ENCODE results near the gene MPV17L2. TPM values are rescaled to one million over a fixed set of nuclear protein-coding genes. Genes with fewer than 3 reads are reported as not detected.

MPV17L2 gene
- total RNA-seq, 1 experiment from 2014 or later, result 43.3 TPM

DNA sequence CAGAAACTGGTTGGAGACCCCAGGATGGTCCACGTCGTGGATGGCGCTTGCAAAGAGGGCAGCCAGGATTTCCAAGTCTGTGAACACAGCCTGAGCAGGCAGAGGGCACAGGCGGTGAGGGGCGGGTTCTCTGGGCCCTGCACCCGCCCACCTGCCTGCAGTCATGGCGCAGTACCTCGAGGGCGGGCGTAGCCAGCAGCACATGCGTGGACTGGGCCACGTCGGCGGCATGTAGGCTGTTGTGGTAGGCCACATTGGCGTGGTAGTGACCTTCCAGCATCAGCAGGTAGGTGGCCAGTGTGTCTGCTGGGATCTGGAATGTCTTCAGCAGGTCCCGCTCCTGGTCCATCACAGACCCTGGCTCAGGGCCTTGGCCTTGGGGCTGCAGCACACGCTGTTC is 25.1 kb downstream of the MPV17L2 start:
- no peak for DNase-seq (ENCODE audit: low read depth)

DNA sequence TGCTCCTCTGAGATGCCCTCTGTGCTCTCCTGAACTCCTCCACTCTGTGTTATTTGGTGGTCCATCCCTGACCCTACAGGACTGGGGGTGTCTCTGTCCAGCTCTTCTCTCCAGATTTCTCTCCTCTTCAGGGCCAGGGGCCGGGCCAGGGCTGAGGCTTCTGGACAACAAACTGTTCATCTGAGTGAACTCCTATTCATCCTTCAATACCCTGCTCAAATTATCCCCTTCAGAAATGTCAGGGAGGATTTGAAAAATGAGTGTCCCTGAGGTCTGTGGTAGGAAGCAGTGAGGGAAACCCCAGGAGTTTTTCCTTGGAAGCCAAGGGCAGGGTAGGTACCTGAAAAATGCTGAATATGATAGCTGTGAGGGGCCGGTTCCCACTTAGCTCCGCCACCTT is 25.6 kb downstream of the MPV17L2 start:
- no peak for DNase-seq (ENCODE audit: low read depth)

DNA sequence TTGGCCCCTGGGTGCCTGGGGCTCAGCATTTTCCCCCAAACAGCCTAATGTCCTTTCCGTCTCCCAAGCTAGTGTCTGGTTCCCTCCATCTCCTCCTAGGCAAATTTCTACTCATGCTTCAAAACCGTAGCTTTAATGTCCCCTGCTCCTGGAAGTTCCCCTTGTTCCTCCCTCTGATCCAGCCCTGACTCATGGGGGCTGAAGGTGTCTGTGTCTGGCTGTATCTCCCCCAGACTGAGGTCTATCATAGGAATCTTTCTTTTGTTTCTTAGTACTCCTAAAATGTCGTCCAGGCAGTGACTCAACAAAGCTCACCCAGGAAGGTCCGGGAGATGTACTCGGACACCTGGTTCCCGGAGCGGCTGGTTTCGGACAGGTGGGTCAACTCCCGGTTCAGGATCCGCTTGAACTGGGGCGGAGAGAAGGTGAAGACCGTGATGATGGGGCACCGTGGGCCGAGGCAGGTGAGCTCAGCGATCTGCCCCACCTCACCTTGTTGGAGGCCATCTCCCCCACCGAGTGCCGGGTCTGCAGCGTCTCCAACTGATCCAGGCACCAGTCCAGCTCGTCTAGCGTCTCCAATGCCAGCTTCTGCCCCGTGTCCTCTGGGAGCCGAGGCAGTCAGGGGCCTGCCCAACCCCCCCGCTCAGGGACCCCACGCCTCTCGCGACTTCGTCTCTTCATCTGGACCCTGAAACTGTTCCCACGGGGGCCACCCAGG is 27.1 kb downstream of the MPV17L2 start:
- peak; percentile 54 for DNase-seq (ENCODE audit: low read depth)

DNA sequence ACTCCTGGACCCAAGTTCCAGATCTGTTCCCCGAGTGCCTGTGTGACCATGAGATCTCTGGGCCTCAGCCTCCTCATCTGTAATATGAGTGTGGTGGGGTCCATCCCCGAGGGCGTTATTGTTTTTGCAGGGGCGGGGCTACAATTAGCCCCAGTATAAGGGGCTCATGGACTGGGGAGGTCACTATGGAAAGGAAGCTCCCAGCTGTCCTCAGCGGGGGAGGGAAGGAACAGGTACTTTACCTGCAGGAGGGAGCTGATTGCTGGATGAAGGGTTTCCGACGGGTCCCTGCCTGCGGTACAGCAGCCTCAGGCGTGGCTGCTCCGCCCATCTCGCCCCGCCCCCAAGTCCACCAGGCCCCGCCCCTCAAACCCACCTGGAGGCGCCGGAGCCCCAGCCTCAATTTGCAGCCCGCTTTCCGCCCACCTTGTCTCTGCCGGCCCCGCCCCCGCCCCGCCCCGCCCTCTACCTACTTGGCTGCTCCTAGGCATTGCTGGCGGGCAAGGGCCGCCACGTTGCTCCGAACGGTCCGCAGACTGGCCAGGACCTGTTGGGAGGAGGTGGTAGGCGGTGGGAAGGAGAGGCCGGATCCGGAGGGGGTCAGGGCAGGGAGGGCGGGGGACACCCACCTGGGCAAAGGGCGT is 27.7 kb downstream of the MPV17L2 start:
- no peak for DNase-seq (ENCODE audit: low read depth)

DNA sequence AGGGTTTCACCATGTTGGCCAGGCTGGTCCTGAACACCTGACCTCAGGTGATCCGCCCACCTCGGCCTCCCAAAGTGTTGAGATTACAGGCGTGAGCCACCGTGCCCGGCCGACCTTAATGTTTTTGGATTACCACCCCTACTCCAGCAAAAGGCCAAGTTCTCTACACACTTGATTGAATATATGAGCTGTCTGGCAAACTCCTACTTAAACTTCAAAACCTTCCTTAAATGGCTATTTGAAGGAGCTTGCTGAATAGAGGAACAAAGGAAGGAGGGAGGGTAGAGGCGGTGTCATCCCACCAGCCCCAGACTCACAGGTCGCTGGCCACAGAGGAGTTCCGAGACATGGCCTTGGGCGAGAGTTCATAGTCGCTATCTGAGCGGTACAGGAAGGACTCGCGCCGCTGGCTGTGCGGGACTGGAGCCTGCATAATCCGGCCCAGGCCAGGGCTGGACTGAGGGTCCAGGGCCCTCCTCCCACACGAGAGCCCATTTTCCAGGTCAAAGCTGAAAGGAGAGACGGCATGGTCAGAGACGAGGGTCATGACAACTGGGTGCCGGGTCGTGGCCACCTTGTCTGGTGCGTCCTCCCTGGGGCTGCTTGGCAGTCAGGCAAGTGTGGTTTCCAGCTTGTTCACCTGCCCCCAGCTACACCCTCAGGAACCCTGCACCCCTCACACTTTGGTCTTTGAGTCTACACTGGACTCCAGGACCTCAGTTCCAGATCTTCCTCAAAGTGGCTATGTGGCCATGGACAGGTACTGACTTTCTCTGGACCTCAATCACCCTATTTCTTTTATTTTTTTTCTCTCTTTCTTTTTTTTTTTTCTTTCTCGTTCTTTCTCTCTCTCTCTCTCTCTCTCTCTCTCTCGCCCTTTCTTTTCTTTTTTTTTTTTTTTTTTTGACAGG is 29.1 kb downstream of the MPV17L2 start:
- DNase-seq (ENCODE audit: low read depth), result no peak

DNA sequence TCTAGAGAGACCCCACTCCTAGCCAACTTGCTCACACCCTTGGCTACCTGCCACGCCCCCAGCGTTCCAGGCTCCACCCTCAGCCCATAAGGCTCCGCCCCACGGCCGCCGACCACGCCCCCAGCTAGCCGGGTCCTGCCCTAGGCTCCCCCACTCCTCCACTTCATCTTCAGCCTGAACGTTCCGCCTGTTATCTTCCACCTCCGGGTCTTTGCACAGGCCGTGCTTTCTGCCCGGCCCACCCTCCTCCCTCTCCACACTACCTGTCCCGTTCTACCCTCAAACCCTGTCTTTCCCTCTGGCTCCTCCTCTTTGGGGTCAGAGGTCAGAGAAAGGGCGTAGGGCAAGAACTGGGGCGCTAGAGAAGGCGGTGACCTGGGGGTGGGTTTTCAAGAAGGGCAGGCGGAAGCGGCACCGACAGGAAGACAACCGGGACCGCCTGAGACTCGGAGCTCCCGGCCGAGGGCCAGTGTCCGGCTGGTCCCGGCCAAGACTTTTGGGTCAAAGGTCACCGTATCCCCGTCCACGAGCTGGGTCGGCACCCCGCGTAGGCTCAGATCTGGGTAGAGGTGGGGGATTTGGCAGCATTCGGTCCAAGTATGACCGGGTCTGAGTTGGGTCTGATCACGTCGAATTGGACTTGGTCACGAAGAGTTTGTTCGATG is 31.0 kb downstream of the MPV17L2 start:
- peak; percentile 69 for DNase-seq (ENCODE audit: low read depth)

DNA sequence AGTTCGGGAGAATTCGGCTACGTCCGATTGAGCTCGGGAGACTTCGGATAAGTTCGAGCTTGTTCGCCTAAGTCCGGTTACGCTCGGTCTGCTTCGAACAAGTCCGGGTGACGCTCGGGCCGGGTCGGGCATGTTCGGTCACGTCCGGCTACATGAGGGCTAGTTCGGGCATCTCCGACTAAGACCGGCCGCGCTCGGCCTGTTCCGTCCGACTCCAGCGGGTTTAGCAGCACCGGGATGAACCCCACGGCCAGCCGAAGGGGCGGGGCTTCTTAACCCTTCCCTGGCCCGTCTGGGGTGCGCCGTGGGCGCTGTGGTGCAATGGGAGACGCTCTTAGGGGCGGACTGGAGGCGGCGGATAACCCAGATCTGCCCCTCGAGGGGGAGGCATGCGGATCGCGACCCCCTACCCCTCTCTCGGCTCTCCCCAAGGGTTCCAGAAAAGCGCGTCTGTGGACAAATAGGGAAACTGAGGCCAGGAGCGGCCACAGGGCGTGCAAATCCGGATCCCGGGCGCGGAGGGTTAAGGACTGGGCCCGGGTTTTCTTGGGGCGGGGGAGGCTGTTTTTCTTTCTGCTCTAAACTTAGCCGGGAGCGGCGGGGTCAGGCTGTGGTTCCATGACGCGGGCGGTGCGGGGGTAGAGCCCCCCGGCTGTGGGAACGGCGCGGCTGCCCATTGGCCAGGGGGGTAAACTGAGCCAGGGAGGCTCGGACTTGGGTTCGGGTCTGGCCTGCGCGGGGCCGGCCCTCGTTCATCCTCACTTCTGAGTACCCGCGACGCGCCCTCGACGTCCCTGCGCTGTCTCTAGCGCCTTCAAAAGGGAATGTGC is 31.7 kb downstream of the MPV17L2 start:
- peak; percentile 99 for DNase-seq (ENCODE audit: low read depth)

DNA sequence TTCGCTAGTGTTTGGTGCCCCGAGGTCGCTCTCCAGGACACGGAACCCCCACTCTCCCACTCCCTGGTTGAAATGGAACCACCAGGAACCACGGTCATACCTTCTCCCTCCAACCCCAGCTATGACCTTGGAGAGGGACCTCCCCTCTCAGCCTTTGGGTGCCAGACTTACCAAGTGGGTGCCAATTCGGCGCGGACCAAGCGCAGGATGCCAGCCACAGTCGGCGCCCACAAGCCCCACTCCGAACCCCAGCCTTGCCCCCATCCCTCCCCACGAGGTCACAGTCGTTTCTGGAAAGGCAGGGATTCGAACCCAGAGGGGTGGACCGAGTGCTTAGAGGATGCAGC is 32.3 kb downstream of the MPV17L2 start:
- DNase-seq (ENCODE audit: low read depth), result no peak

DNA sequence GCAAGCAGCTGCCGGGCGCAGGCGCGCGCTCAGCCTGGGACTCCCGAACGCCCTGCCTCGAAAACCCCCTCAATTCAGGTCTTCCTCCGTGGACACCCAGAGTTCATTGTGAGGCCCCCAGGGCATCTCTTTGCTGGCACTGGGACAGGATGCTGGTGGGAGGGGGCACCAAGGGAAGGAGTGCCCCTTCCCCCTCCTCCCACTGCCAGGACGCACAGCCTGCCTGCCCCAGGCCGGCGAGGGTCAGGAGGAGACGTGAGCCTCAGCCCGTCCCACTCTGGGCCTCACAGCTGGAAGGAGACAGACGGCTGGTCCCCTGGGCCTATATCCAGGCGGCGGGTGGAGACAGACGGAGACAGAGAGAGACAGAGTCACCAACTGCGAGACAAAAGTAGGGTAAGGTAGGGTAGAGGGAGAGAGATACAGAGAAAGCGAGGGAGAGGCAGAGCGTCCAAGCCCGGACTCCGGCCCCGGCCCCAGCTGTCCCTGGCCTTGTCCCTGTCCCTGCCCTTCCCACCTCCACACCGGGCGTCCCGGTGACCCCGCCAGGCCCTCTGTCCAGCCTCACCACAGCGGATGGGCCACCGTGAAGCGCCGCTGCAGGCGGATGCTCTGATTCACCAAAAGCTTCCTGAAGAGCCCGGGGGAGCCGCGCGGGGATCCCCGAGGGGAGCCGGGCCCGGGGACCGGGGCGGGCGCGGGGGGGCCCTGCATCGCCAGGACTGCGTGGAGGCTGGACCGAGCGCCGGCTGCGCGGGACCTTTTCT is 32.9 kb downstream of the MPV17L2 start, which contains the start of gene PDE4C:
TSS of gene PDE4C (minus strand) at position 737 of the 767 bp plus-strand sequence. CDS start at position 714, 23 bp downstream.
- peak; percentile 44 for DNase-seq (ENCODE audit: low read depth)

DNA sequence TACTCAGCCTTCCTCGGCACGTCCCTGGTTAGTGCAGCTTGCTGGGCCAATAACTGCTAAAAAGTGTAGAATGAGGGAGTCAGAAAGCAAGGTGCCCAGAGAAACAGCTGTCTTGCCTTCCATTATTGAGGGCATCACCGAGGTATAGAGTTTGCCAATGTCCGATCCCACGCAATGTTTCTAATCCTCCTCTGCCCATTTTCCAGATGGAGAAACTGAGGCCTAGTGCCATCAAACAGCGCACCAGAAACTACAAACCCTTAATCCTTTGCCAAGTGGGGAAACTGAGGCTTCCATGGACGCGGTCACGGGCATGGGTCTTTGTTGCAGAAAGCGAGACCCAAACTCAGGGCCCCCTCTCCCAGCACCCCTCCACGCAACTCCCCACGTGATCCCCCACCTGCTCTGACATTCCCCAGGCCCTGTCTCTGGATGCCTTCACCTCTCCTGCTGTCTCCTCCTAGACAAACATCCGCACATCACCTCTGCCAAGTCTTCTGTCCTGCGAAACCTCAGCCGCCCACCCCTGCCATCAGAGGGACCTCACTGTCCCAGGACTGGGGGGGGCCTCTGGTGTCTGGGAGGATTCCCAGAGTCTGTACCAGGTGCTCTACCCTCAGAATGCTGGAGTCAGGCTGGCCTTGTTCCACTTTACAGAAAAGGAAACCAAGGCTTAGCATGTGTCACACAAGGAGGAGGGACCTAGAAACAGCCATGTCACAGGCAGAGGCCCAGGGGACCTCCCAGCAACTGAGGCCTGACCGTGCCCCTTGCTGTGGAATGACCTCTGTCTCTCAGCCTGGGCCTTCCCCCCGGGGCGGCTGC is 34.1 kb downstream of the MPV17L2 start:
- DNase-seq (ENCODE audit: low read depth), result no peak

DNA sequence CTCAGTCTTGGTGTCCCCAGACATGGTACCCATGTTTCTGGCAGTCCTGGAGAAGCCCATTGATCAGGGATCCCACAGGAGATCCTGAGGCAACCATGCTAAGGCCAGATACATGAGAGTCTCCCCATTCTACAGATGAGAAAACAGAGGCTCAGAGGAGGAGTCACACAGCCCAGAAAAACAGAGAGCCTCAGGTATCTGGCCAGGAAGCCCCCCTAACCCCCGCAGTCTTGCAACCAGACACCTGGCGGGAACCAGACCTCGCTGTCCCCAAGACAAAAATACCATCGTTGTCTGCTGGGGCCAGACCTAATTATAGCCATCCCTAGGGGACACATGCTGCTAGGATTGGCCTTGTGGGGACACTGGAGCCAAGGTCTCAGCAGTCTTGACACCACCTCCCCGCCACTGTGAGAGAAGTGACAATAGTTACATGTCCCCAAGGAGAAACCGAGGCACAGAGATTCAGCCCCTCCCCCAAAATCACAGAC is 34.8 kb downstream of the MPV17L2 start:
- DNase-seq (ENCODE audit: low read depth), result no peak

DNA sequence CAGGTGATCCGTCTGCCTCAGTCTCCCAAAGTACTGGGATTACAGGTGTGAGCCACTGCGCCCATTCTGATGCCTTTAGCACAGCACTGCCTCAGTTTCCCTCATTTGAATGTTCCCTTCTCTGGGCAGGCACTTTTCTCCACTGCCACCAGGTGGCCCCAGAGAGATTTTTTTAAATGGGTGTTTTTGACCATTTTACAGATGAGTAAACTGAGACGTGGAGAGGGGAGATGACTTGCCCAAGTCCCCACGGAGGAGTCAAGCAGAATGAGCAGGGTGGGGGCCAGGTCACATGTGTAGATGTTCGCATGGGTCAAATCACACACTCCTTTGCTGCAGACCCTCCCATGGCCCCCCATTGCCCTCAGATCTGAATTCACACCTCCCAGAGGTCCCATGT is 36.5 kb downstream of the MPV17L2 start:
- no peak for DNase-seq (ENCODE audit: low read depth)

DNA sequence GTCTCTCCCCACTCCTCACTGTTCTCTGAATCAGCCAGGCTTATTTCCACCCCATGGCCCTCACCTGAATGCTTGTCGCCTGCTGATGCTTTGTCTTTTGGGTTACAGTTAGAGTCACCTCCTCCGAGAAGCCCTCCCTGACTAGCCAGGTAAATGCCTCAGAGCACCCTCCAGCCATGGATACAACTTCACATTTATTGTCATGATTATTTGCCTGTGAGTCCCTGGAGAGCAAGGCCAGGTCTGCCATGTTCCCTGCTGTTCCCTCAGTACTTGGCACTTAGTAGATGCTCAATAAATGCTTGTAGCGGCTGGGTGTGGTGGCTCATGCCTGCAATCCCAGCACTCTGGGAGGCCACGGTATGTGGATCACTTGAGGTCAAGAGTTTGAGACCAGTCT is 36.9 kb downstream of the MPV17L2 start:
- DNase-seq (ENCODE audit: low read depth), result no peak

DNA sequence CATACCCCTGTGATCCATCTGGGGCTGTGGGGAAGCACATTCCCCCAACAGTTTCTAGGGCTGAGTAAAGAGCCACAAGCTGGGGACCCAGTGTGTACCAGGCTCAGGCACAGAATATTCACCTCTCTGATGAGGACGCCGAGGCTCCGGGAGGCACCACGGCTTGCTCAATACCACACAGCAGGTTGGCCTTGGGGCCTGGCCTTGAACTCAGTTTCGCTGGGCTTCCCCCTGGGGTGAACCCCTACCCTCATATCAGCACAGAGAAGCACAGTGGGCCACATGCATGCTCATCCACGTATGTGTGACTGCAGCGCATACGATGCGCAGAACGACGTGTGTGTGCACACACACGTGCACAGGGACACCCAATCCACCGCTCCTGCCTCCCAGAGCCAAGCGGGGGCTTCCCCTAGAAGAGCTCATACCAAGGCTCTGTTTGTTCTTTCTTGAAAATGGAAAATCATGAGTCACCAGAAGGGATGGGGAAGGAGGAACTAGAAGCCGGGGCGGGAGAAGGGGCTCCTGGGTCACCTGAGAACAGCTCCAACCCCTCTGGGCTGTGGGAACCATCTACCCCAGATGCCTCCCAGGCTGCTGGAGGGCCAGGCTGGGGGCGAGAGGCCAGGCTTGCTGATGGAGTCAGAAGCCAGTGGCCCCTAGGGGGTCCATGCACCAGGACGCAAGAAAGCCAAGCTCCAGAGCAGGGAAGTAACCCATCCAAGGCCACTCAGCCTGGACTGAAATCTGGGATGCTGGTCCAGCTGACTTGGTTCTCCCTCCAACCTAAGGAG is 38.1 kb downstream of the MPV17L2 start:
- DNase-seq (ENCODE audit: low read depth), result peak; percentile 57

DNA sequence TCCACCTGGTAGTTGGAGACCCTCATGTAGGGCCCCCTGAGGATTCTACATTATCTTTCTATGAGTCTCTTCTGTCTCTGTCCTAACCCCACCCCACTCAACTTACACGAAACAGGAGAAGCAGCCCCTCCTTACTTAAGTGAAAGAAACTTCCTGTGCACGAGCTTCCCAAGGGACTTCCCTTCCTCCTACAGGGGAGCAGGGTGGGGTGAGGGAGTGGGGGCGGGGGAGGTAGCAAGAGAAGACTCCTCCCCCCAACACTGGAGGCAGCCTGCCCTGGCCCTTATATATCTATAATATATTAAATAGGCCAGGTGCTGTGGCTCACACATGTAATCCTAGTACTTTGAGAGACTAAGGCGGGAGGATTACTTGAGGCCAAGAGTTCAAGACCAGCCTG is 38.8 kb downstream of the MPV17L2 start:
- DNase-seq (ENCODE audit: low read depth), result no peak

DNA sequence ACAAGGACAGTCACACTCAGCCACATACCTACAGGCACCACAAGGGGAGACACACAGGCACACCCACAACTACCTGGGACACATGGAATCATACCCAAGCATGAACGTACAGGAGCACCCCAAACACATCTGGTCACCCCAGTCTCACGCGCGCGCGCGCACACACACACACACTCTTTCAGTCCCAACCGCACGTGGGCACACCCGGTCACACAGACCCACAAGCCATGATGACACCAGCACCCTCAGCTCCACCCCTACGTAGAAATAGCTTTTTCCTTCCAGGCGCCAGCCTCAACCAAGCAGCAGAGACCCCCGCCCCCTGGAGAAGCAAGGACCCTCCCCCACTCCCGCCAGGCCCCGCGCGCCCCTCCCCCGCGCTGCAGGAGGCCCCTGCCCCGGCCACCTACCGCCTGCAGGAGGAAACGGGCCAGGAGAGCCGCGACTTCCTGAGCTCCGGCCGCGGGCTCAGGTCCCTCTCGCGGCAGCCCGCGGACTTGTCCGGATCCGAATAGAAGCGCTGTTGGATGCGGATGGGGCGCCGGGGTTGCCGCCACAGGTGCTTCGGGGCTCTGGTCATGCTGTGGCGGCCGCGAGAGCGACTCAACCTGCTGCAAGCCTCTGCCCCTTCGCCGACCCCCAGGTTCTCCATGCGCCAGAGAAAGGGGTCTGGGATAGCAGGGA is 39.7 kb downstream of the MPV17L2 start:
- no peak for DNase-seq (ENCODE audit: low read depth)

DNA sequence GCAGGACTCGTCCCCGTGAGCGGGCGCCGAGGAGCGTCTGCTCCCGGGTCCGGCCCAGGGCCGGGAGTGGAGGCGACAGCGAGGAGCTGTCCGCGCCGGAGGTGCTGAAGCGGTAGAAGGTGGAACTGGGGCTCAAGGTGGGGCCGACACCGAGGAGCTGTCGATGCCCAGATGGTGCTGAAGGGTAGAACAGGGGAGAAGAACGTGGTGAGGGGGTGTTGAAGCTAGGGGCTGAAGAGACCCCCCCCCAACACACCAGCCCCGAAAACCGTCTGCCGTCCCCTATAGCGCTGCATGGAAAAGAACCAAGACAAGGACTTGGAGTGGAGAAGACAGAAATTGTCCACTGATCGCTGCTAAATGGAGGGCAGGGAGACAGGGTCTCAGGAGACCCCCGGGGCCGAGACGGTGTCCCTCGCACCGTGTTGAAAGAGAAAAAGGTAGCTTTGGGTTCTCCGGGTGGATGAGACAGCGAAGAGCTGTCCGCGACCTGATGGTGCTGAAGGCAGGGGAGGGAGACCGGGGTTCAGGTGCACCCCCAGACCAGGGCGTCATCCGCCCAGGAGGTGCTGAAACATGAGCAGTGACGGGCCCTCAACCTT is 40.3 kb downstream of the MPV17L2 start:
- DNase-seq (ENCODE audit: low read depth), result peak; percentile 68
